Measurements from ENCODE around the gene WNK1.

DNA sequence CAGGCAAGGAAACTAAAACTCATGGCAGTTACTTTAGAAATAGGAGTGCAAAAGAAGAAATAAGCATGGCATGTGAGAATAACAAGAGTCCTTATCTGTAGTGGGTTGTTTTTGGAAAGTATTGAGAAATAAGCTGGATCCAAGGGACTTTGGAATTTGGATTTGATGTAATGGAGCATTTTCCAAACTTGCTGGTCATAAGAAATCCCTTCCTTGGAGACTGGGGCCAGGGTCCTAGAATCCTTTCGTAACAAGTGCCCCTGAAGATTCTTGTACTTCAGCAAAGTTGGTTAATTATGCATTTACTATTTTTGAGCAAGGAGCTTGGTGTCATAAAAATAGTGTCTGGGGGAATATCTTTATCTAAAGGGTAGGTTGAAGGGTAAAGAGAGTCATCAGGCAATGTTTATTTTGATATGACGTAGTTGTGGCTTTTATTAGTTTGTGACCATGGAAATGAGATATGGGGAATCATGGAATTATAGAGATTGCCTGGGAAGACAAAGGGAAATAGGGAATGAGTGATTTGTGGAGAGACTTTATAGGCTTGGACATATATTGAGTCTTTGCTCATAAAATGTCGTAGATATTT, 53.9 kb downstream of the WNK1 start:
- TF ChIP-seq, protein P1, sequence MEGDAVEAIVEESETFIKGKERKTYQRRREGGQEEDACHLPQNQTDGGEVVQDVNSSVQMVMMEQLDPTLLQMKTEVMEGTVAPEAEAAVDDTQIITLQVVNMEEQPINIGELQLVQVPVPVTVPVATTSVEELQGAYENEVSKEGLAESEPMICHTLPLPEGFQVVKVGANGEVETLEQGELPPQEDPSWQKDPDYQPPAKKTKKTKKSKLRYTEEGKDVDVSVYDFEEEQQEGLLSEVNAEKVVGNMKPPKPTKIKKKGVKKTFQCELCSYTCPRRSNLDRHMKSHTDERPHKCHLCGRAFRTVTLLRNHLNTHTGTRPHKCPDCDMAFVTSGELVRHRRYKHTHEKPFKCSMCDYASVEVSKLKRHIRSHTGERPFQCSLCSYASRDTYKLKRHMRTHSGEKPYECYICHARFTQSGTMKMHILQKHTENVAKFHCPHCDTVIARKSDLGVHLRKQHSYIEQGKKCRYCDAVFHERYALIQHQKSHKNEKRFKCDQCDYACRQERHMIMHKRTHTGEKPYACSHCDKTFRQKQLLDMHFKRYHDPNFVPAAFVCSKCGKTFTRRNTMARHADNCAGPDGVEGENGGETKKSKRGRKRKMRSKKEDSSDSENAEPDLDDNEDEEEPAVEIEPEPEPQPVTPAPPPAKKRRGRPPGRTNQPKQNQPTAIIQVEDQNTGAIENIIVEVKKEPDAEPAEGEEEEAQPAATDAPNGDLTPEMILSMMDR (IDR thresholded peaks at IDR 0.05), result no peak
- no peak for TF ChIP-seq POLR2A (IDR thresholded peaks at IDR 0.05)
- TF ChIP-seq EP300 (IDR thresholded peaks at IDR 0.05), result no peak
